ENCODE results near the gene AGTPBP1. TPM values are rescaled to one million over a fixed set of nuclear protein-coding genes. Genes with fewer than 3 reads are reported as not detected.

Gene AGTPBP1
- total RNA-seq, 6 experiments from 2014 or later = 8.2 to 11.0 (median 9.5) TPM

GRCh38 chr9:85645909-85646627 is 95.7 kb downstream of the AGTPBP1 start:
- Mint-ChIP-seq H3K27ac (no peak overlapping the region), H3K36me3 (ENCODE audit: low read depth) (no peaks in the 10 kb centered on the region), H3K4me1 (ENCODE audit: low read depth) (no peaks in the 10 kb centered on the region), H3K9me3 (no peaks in the 10 kb centered on the region), H3K4me3 (no peak overlapping the region), H3K27me3 (ENCODE audit: insufficient read depth) (no peaks in the 10 kb centered on the region; the same call in 1 of the 2 replicates)
- DNase-seq = no peak
- no peak for TF ChIP-seq CTCF (IDR thresholded peaks at IDR 0.05)

- DNase-seq = no peak
- Mint-ChIP-seq H3K4me1 (ENCODE audit: low read depth) (no peaks in the 10 kb centered on the region), H3K36me3 (ENCODE audit: low read depth) (no peaks in the 10 kb centered on the region), H3K27ac (no peak overlapping the region), H3K27me3 (ENCODE audit: insufficient read depth) (no peaks in the 10 kb centered on the region), H3K4me3 (no peak overlapping the region), H3K9me3 (no peaks in the 10 kb centered on the region)
- TF ChIP-seq CTCF (IDR thresholded peaks at IDR 0.05) = no peak
Measured at GRCh38 chr9:85640425-85640824, 101.3 kb downstream of the AGTPBP1 start.

GRCh38 chr9:85639675-85640186 is 102.0 kb downstream of the AGTPBP1 start:
- Mint-ChIP-seq H3K27ac (no peak overlapping the region), H3K9me3 (no peaks in the 10 kb centered on the region), H3K36me3 (ENCODE audit: low read depth) (no peaks in the 10 kb centered on the region), H3K4me3 (no peak overlapping the region), H3K27me3 (ENCODE audit: insufficient read depth) (no peaks in the 10 kb centered on the region), H3K4me1 (ENCODE audit: low read depth) (no peaks in the 10 kb centered on the region)
- no peak for TF ChIP-seq CTCF (IDR thresholded peaks at IDR 0.05)
- DNase-seq = no peak

- Mint-ChIP-seq H3K4me3 (no peak overlapping the region), H3K36me3 (ENCODE audit: low read depth) (no peaks in the 10 kb centered on the region), H3K4me1 (ENCODE audit: low read depth) (no peaks in the 10 kb centered on the region), H3K9me3 (no peaks in the 10 kb centered on the region), H3K27me3 (ENCODE audit: insufficient read depth) (no peaks in the 10 kb centered on the region; the same call in 1 of the 2 replicates), H3K27ac (no peak overlapping the region)
- no peak for TF ChIP-seq CTCF (IDR thresholded peaks at IDR 0.05)
- DNase-seq = no peak
Measured at GRCh38 chr9:85631809-85632208, 109.9 kb downstream of the AGTPBP1 start.

- Mint-ChIP-seq H3K27ac (no peak overlapping the region), H3K9me3 (no peaks in the 10 kb centered on the region), H3K4me3 (no peak overlapping the region), H3K4me1 (ENCODE audit: low read depth) (no peaks in the 10 kb centered on the region), H3K36me3 (ENCODE audit: low read depth) (no peaks in the 10 kb centered on the region), H3K27me3 (ENCODE audit: insufficient read depth) (no peaks in the 10 kb centered on the region; the same call in 1 of the 2 replicates)
- TF ChIP-seq CTCF (IDR thresholded peaks at IDR 0.05) = no peak
- DNase-seq = no peak
Measured at GRCh38 chr9:85630676-85631075, 111.1 kb downstream of the AGTPBP1 start.

Measured in HFFc6 (cell line).